GM23248 (cell line): ENCODE measurements around the gene NAA10.

Experiments
- EZH2 ChIP-seq: fragments of 200-600 bp; sonication (generic); IDR thresholded peaks from 2 replicates; pipeline ENCODE4 v1.6.1; 2018; ENCODE audit warnings: antibody characterized with exemption, mild to moderate bottlenecking; ENCODE audit not compliant: insufficient read depth, poor library complexity, severe bottlenecking
- EZH2phosphoT487 ChIP-seq: fragments of 200-600 bp; sonication (generic); IDR thresholded peaks from 2 replicates; pipeline ENCODE4 v1.6.1; 2018; ENCODE audit warnings: antibody characterized with exemption, moderate library complexity, mild to moderate bottlenecking, low read depth; ENCODE audit not compliant: insufficient read depth

- TF ChIP-seq EZH2phosphoT487 (no peak), EZH2 (no peak)
Measured at GRCh38 chrX:153971124-153971449, 36.2 kb upstream of the NAA10 start.
